ENCODE results near the gene CORO6.

Gene CORO6

GRCh38 chr17:29592850-29593551 is 29.7 kb downstream of the CORO6 start, which contains the start of gene ANKRD13B:
TSS of gene ANKRD13B (plus strand) at chr17:29593132. CDS start at chr17:29593622, 490 bp downstream.
- in situ Hi-C loops (cut with MboI; ENCODE audit: low sequenced_read_pairs), result no loop called here

DNA sequence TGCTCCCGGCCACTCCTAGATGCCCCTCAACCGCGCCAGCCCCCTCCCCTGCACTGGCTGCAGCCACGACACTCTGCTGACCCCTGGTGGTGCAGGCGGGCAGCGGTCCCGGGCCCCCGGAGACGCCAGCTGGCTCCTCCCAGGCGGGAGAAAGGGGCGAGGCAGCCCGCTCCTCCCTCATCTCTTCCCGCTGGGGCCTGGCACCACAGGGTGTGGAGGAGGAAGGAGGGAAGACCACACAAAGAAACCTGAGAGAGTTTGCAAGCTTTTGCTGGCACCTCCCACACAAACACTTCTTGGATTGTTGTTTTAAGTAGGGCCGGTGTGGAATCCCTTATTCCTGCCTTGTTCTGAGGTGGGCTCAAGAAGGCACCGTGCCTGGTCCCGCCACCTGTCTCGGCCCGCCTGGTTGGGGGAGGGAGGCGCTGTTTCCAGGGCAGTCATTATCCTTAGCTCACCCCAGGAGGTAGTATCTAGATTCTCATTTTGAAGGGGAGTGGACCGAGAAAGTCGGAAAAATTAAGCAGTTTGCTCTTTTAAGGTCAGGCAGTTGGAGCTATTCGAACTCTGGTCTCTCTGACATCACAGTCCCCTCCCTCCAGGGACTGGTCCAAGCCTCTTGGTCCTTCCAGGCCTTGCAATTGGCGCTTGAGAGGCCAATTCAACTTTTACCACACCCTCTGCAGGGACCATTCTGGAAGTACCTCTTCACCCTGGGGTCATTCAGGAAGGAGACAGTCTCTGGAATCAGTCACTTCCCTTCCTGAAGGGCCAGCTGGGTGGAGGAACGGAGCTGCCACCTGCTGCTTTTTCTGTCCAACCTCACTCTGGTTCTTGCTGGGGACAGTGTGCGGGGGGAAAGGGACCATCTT is 30.7 kb downstream of the CORO6 start:
- in situ Hi-C loops (cut with MboI; ENCODE audit: low sequenced_read_pairs), result no loop called here

GRCh38 chr17:29591146-29591736 is 31.5 kb downstream of the CORO6 start:
- in situ Hi-C loops (cut with MboI; ENCODE audit: low sequenced_read_pairs), result no loop called here

DNA sequence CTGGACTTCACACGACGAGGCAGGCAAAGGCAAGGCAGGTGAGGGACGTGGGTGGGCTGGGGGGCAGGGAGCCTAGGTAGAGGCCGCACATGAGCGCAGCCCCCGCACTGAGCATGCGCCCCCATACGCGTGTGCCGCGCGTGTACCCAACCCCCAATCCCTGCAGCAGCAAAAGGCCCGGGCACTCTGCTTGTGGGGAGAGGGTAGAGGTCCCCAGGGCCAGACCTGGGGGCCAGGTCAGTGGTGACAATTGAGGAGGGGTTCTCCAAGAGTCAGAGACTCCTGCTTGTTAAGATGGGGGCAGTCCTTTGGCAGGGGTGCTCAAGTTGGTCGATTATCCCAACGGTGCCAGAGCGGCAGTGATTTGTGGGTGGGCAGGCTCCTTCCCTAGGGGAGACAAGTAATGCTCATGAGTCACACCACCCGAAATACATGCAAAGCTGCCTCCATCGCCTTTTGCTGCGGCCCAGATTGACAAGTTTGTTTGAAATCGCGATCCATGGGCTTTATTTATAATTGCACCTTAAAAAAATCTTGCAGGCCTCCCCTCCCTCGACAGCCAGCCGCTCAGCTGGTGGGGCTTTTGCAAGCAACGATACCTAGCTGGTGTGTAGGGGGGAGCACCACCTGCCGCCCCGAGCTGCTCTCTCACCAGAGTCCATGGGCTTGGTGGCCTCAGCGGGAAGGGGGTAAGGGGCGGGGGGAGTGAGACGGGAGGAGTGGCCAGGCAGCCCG is 32.1 kb downstream of the CORO6 start:
- in situ Hi-C loops (cut with MboI; ENCODE audit: low sequenced_read_pairs), result no loop called here

DNA sequence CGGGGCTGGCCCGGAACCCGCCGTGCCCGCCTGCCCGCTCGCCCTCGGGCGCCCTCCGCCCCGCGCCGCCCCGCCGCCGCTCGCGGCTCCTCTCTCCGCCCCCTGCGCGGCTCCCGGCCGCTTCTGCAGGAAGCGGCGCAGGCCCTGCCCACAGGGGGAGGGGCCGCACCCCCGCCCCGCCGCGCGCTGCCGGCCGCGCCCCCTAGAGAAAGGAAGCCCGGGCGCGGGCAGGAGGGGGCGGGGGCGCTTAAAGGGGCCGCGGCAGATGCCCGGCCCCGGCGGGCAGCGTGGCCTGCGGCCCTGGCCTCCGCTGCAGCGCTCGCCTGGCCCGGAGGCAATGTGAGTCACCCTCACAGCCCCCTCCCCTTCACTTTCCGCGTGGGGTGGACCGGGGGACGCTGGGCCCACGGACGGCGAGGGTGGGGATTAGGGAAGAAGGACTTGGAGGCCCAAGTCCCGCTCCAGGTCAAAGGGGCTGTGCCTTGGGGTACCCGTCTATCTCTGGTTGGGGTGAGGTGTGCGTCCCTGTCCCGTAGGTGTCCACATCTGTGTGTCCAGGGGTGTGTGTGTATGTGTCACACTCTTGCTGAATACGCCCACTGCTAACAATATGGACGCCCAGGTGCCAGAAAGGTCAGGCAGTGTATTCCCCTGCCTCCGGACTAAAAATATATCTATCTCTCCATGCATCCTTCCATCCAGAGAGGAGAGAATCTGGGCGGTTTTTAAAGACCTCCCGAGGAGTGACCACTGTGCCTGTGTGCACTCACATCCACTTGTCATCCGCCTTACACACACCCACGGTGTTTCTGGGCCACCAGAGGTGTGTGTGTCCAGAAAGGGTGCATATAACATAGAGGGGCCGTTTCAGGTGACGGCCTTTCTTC is 32.9 kb downstream of the CORO6 start, which contains the start of gene GIT1:
Gene GIT1 (minus strand): TSS at position 125 of the 887 bp plus-strand sequence. CDS start 270 bp downstream, outside the sequence.
- in situ Hi-C loops (cut with MboI; ENCODE audit: low sequenced_read_pairs), result no loop called here

DNA sequence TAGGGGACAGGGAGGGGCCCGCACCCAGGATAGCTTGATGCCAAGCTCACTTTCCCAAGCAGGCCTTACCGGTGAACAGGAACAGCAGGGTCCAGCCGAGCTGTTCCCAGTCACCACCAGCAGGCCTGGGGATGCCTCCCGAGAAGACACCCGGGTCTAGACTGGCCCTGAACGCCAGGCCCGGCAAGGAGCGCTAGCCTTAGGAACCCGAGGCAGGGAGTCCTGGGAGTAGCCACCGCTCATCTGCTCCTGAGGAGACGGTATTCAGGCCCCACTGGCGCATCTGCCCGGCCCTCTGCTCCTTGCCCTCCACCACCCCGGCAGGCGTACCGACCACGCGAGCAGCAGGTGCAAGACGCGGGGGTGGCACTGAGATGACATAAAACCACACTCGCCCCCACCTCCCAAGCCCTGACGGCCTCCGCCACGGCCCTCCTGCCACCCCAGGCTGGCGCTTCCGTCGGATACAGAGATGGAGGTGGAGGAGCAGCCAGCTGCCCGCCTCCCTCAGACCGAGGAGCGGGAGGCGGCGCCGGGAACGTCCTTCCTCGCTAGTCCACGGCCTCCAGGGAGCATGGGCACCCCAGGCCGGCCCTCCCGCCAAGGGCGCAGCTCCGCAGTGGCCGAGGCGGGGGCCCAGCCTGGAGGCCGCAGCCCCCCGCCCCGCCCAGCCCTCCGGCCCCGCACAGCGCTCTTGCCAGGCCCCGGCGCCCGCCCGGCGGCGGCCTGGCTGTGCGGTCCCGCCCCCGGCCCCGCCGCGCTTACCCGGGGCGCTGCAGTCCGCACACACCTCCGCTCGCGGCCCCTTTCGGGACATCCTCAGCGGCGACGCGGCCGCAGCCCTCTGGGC is 33.9 kb downstream of the CORO6 start:
- in situ Hi-C loops (cut with MboI; ENCODE audit: low sequenced_read_pairs), result no loop called here

DNA sequence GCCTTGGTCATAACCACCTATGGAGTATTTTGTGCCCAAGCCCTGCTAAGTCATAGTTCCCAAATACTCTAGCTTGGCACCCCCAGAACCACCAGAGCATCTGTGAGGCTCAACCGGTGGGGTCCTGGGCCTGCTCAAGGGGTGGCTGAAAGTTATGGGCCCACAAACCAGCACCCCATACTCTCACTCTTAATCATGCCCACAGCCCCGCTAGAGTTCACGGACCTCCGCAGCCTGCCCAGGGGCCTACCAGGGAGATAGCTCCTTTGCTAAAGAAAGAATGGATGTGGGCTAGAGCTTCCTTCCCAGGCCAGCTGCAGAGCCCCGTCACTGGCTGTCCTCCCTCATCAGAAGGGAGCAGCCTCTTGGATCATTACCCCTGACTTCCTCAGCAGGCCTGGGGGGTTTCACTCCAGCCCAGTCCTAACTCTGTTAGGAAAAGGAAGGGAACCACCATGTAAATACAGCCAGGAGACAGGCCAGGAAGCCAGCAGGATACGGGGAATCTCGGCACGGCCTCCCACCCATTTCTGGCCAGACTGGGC is 34.6 kb downstream of the CORO6 start:
- in situ Hi-C loops (cut with MboI; ENCODE audit: low sequenced_read_pairs), result no loop called here

DNA sequence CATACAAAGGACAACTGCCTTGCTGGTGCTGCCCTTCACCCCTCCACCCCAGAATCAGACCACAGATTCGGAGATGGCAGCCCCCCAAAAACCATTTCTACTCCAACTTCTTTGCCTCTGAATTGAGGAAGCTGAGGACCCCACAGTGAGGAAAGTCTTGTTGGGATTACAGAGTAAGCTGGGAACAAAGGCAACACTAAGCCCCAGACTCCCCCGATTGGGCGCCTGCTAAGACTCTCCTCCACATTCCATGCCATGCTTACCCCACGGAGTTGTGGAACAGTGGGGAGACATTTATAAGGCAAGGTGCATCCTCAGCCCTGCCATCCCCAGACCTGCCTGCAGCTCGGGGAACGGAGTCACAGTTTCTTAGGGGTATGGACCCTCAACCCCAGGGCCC is 35.1 kb downstream of the CORO6 start:
- in situ Hi-C loops (cut with MboI; ENCODE audit: low sequenced_read_pairs), result no loop called here

DNA sequence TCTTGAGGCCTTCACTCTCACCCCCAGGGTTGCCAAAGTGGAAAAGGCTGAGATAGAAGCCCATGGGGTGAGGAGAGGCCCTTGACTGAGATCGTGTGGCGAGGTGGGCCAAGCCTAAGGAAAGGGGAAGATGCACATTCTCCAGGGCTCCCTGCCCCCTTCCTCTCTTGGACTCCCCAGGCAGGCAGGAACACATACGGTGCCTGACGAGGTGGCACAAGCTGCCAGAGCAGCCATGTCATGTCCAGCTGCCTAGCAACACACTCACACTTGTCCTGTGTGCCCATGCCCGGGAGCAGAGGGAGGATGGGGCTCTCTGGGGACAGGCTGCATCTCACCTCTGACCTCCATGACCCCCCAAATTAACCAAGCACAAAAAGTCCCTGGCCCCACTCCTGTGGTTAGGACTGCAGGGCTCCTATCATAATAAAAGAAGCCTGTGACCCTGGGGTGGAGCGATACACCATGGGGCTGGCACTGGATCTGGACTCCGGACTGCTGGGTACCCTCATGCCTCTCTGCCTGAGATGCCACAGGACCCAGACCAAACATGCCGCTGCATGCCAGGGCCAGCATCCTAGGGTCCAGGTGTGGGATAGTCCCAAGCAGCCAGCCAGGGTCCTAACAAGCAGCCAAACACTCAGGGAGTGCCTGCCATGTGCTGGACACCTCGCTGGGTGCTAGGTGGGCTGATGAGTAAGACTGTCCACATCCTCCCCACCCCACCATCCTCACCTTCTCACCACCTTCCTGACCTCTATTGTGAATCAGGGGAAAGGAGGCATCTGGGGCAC is 35.8 kb downstream of the CORO6 start:
- in situ Hi-C loops (cut with MboI; ENCODE audit: low sequenced_read_pairs), result no loop called here

GRCh38 chr17:29585080-29585751 is 37.5 kb downstream of the CORO6 start:
- in situ Hi-C loops (cut with MboI; ENCODE audit: low sequenced_read_pairs), result no loop called here

DNA sequence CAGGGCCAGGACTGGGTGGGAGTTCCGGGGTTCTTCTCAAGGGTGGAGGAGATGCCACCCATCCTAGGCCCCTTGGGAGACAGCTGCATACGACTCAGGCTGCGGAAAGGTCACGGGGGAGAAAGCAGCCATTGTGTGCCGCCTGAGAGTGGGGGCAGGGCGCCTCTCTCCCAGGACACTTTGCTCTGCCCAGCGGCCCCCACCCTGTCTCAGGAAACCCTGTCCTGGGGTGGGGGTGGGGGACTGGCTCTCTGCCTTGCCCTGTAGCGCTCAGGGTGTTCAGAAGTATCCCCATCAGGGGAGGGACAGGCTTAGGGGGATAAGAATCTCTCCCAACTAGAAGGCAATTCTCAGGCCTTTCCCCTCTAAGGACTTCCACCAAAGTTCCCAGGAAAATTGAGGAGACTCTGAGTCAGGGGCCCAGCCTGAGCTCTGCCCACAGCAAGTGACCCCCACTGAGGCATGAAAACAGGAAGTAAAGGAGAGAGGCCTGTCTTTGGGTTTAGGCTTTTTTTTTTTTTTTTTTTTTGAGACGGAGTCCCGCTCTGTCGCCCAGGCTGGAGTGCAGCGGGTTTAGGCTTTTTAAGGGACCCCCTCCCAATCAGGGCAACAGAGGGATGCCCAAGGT is 38.1 kb downstream of the CORO6 start:
- in situ Hi-C loops (cut with MboI; ENCODE audit: low sequenced_read_pairs), result no loop called here

GRCh38 chr17:29583324-29584248 is 39.1 kb downstream of the CORO6 start:
- in situ Hi-C loops (cut with MboI; ENCODE audit: low sequenced_read_pairs), result no loop called here

DNA sequence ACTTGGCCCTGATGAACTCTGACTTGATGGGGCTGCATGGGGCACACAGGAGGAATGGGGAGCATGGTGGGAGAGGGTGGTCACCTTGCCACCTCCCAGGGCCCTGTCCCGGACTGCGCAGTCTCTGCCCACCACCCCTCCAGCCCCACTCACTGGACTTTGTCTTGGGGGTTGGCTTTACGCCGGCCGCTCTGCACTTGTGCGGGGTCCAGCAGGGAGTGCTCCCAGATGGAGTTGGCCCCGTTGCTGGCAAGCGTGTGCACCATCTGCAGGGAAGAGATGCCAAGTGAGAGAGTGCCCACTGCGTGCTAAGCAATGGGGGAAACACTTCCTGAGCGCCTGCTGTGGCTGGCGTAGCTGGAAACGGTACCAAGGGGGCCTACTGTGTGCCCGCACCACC is 39.9 kb downstream of the CORO6 start:
- in situ Hi-C loops (cut with MboI; ENCODE audit: low sequenced_read_pairs), result no loop called here

DNA sequence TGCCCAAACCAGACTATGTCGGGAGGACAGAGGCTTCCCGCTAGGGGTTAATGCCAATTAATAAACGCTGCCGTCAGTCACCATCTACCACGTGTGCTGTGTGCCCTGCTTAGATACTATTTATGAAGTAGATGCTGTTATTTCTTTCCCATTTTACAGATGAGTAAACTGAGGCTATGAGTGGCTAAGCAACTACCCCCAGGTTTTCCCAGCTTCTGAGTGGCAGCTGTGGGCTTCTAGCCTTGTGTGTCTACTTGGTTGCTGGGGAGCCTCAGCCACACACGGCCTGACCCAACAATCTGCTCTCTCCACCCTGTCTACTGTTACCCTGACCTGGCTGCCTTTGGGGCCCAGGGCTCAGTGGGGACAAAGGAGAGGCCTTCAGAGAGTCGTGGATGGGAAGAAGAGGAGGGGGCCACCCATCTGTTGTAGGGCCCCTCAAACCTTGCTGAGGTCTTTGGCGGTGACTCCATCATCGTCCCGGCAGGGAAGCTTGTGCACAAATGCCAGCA is 40.4 kb downstream of the CORO6 start:
- in situ Hi-C loops (cut with MboI; ENCODE audit: low sequenced_read_pairs), result no loop called here

DNA sequence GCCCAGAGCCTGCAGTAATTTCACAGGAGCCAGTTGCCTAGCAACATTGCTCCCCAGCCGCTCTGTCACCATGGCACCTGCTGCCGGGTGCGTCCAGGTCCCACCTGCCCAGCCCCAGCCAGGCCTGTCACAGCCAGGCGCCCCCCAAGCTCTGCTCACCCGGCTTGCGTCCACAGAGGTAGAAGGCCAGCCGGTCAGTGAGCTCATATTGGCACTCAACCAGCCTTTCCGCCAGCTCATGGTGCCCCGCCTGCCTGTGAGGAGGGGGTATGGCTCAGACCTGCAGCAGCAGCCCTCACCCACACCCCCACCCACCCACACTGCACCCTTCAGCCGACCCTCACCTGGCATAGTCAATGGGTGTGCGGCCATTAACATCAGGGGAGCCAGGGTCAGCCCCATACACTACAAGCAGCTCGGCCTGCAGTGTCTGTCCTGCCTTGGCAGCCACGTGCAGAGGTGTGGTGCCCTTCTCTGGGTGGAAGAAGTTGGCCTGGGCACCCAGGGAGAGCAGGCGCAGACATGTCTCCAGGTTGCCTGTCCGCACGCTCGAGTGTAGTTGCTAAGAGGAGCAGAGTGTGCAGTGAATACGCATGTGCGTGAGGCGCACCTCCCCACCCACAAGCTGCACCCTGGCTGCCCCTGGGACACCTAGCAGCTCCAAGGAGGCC is 41.0 kb downstream of the CORO6 start:
- in situ Hi-C loops (cut with MboI; ENCODE audit: low sequenced_read_pairs), result no loop called here

All from HL-60/S4 treated with phorbol 12-myristate 13-acetate at 8.2 ng/mL for 4 days and 3 days (cell line).